GM18870 (cell line): ENCODE data around the gene KRTAP10-2.
"Not testable (repeated sequence)": the region's sequence is repeated elsewhere in the genome, so short reads cannot be mapped to it uniquely, and the experiment has no call there.

Experiments
- ATAC-seq: cut with Tn5 transposase; IDR thresholded peaks from one replicate; pipeline ENCODE4 v1.9.1; 2021; ENCODE audit warnings: moderate library complexity; ENCODE audit not compliant: unreplicated experiment

The KRTAP10-2 gene

GRCh38 chr21:44583089-44583799 lies 31.9 kb upstream of the KRTAP10-2 start:
- no peak for ATAC-seq

GRCh38 chr21:44582055-44582454 lies 30.8 kb upstream of the KRTAP10-2 start:
- no peak for ATAC-seq

- no peak for ATAC-seq
These were observed 29.9 kb upstream of the KRTAP10-2 start for GRCh38 chr21:44581158-44581557.

- ATAC-seq = not testable (repeated sequence)
These were observed 29.0 kb upstream of the KRTAP10-2 start, which contains the start of gene KRTAP10-5 for GRCh38 chr21:44580231-44580821. KRTAP10-5 (minus strand) TSS chr21:44580604; CDS start chr21:44580578, 26 bp downstream.

GRCh38 chr21:44579833-44580144 lies 28.5 kb upstream of the KRTAP10-2 start:
- ATAC-seq = no peak

GRCh38 chr21:44579056-44579832 lies 27.9 kb upstream of the KRTAP10-2 start:
- no peak for ATAC-seq

- ATAC-seq = no peak
These were observed 27.2 kb upstream of the KRTAP10-2 start for GRCh38 chr21:44578371-44579055.

- no peak for ATAC-seq
These were observed 24.7 kb upstream of the KRTAP10-2 start for GRCh38 chr21:44576025-44576420.

GRCh38 chr21:44575307-44576024 lies 24.2 kb upstream of the KRTAP10-2 start:
- no peak for ATAC-seq

- no peak for ATAC-seq
These were observed 23.4 kb upstream of the KRTAP10-2 start for GRCh38 chr21:44574457-44575306.

GRCh38 chr21:44573630-44574456 lies 22.5 kb upstream of the KRTAP10-2 start, which contains the start of gene KRTAP10-4:
KRTAP10-4 (plus strand) TSS chr21:44573729; CDS start chr21:44573759, 30 bp downstream.
- ATAC-seq = not testable (repeated sequence)

- no peak for ATAC-seq
These were observed 21.8 kb upstream of the KRTAP10-2 start for GRCh38 chr21:44572959-44573583.

GRCh38 chr21:44571844-44572782 lies 20.8 kb upstream of the KRTAP10-2 start:
- ATAC-seq = no peak

- ATAC-seq = no peak
These were observed 20.0 kb upstream of the KRTAP10-2 start for GRCh38 chr21:44571296-44571695.

- no peak for ATAC-seq
These were observed 18.7 kb upstream of the KRTAP10-2 start for GRCh38 chr21:44569861-44570517.

GRCh38 chr21:44568667-44569556 lies 17.6 kb upstream of the KRTAP10-2 start:
- ATAC-seq = no peak
